K562 (cell line): Measurements from ENCODE around the gene ALOXE3. TPM values are rescaled to one million over a fixed set of nuclear protein-coding genes. Genes with fewer than 3 reads are reported as not detected.

Source experiments
- BDP1 ChIP-seq: IDR thresholded peaks from 3 replicates; pipeline ENCODE4 v1.6.1; 2011; ENCODE audit not compliant: insufficient read length, insufficient read depth
- BHLHE40 ChIP-seq: IDR thresholded peaks from 2 replicates; pipeline ENCODE4 v1.6.1; 2011; ENCODE audit warnings: low read length, improper control_type of control experiment
- EHMT2 ChIP-seq: fragments of 450-650 bp; IDR thresholded peaks from 2 replicates; pipeline ENCODE4 v1.6.1; 2018; ENCODE audit warnings: antibody characterized with exemption
- FOXM1 ChIP-seq, 2 experiments: fragments of 450-650 bp in 1 of 2; sonication (generic) in 1 of 2; formaldehyde crosslinking in 1 of 2; IDR thresholded peaks; 2 replicates each; pipeline versions ENCODE4 v1.6.1 to v1.9.0; 2017 to 2022; ENCODE audit warnings: low read depth in 2 of 2, mild to moderate bottlenecking in 2 of 2, missing genetic modification reagents in 1 of 2, moderate library complexity in 1 of 2
- GTF2E2 ChIP-seq: fragments of 200-800 bp; sonication (Bioruptor generic); IDR thresholded peaks from 2 replicates; pipeline ENCODE4 v1.6.1; 2016; ENCODE audit warnings: missing genetic modification characterization, missing compliant biosample characterization
- HDAC3 ChIP-seq: fragments of 450-650 bp; IDR thresholded peaks from 2 replicates; pipeline ENCODE4 v1.6.1; 2018; ENCODE audit warnings: borderline replicate concordance, mild to moderate bottlenecking, moderate library complexity; ENCODE audit not compliant: partially characterized antibody
- KAT7 ChIP-seq: sonication (generic); formaldehyde crosslinking; IDR thresholded peaks from 2 replicates; pipeline ENCODE4 v1.8.0; 2022; ENCODE audit warnings: missing genetic modification reagents, mild to moderate bottlenecking, borderline replicate concordance
- LEF1 ChIP-seq: fragments of 450-650 bp; IDR thresholded peaks from 2 replicates; pipeline ENCODE4 v1.6.1; 2016; ENCODE audit warnings: mild to moderate bottlenecking
- NBN ChIP-seq: fragments of 450-650 bp; IDR thresholded peaks from 2 replicates; pipeline ENCODE4 v1.6.1; 2016; ENCODE audit warnings: low read depth, mild to moderate bottlenecking
- NCOA2 ChIP-seq, 2 experiments: fragments of 450-650 bp; IDR thresholded peaks; 2 replicates each; pipeline ENCODE4 v1.6.1; 2018; ENCODE audit warnings: mild to moderate bottlenecking in 2 of 2, moderate library complexity in 1 of 2; ENCODE audit not compliant: partially characterized antibody in 2 of 2
- NONO ChIP-seq, 2 experiments: fragments of 200-400 bp in 1 of 2; fragments of 450-650 bp in 1 of 2; formaldehyde crosslinking in 1 of 2; IDR thresholded peaks; 2 replicates each; pipeline ENCODE4 v1.6.1; 2017; ENCODE audit warnings: low read depth in 2 of 2, mild to moderate bottlenecking in 2 of 2, moderate library complexity in 2 of 2, low read length in 1 of 2
- PHF8 ChIP-seq: fragments of 200-600 bp; sonication (generic); IDR thresholded peaks from 2 replicates; pipeline ENCODE4 v1.6.1; 2012; ENCODE audit warnings: mixed run types, mild to moderate bottlenecking, inconsistent platforms, low read length, moderate library complexity, borderline replicate concordance
- PRPF4 ChIP-seq: fragments of 200-400 bp; formaldehyde crosslinking; IDR thresholded peaks from one replicate; pipeline ENCODE4 v1.6.1; 2017; ENCODE audit warnings: low read length, low read depth, mild to moderate bottlenecking; ENCODE audit not compliant: insufficient read depth, poor library complexity, severe bottlenecking
- SMARCE1 ChIP-seq: fragments of 450-650 bp; IDR thresholded peaks from 2 replicates; pipeline ENCODE4 v1.7.1; 2016; ENCODE audit warnings: mild to moderate bottlenecking
- SOX6 ChIP-seq: fragments of 450-650 bp; IDR thresholded peaks from 2 replicates; pipeline ENCODE4 v1.6.1; 2014; ENCODE audit warnings: mild to moderate bottlenecking
- SRSF1 ChIP-seq: fragments of 200-400 bp; formaldehyde crosslinking; IDR thresholded peaks from 2 replicates; pipeline ENCODE4 v1.6.1; 2017; ENCODE audit warnings: mild to moderate bottlenecking, low read depth, low read length, moderate library complexity
- TAL1 ChIP-seq: fragments of 450-650 bp; IDR thresholded peaks from 2 replicates; pipeline ENCODE4 v1.6.1; 2016; ENCODE audit warnings: mild to moderate bottlenecking
- TCF15 ChIP-seq: fragments of 250-450 bp; sonication (Bioruptor Pico); IDR thresholded peaks from 2 replicates; pipeline ENCODE4 v1.8.0; 2022; ENCODE audit warnings: moderate library complexity, mild to moderate bottlenecking, inconsistent platforms
- TEAD1 ChIP-seq, 2 experiments: fragments of 450-650 bp in 1 of 2; sonication (generic) in 1 of 2; formaldehyde crosslinking; IDR thresholded peaks; 2 replicates each; pipeline versions ENCODE4 v1.4.0 to v1.8.0; 2020 to 2022; ENCODE audit warnings: mild to moderate bottlenecking in 2 of 2, missing genetic modification reagents in 1 of 2
- USF2 ChIP-seq: sonication (generic); formaldehyde crosslinking; IDR thresholded peaks from 2 replicates; pipeline ENCODE4 v1.5.0; 2020; ENCODE audit warnings: missing genetic modification reagents
- ZMIZ1 ChIP-seq, 2 experiments: fragments of 150-350 bp in 1 of 2; IDR thresholded peaks; 2 replicates each; pipeline ENCODE4 v1.6.1; 2012 to 2016; ENCODE audit warnings: low read depth in 2 of 2, low read length in 2 of 2, mild to moderate bottlenecking in 1 of 2, moderate library complexity in 1 of 2
- ZNF184 ChIP-seq: sonication (generic); formaldehyde crosslinking; IDR thresholded peaks from 2 replicates; pipeline ENCODE4 v1.5.0; 2020; ENCODE audit warnings: missing genetic modification reagents
- ZNF224 ChIP-seq: sonication (generic); formaldehyde crosslinking; IDR thresholded peaks from 2 replicates; pipeline ENCODE4 v1.8.0; 2022; ENCODE audit warnings: mild to moderate bottlenecking, missing genetic modification reagents
- ZNF282 ChIP-seq: sonication (generic); formaldehyde crosslinking; IDR thresholded peaks from 2 replicates; pipeline ENCODE4 v1.8.1; 2023; ENCODE audit warnings: missing genetic modification reagents
- ZNF444 ChIP-seq: fragments of 250-450 bp; sonication (Bioruptor Pico); IDR thresholded peaks from 2 replicates; pipeline ENCODE4 v1.4.0; 2020; ENCODE audit warnings: mild to moderate bottlenecking, moderate library complexity
- polyA plus RNA-seq, 8 experiments: library from polyadenylated mRNA; depleted of rRNA in 4 of 8; stranded (reverse) in 5 of 8; unstranded in 3 of 8; fragments of >200 nt; fragmentation: Nextera tagmentation in 2 of 8; fragmentation: Illumina TruSeq in 1 of 8; extraction: Ambion mirVana in 2 of 8; extraction: Trizol in 1 of 8; gene quantifications; 2 replicates each; pipeline versions ENCODE4 v1.2.1 to v1.2.3, GENCODE V29; 2011 to 2014; ENCODE audit warnings: inconsistent platforms in 1 of 8, missing spikeins in 1 of 8
- total RNA-seq, 7 experiments: library from RNA; depleted of rRNA in 6 of 7; stranded (reverse); fragments of >200 nt in 6 of 7; fragmentation: Illumina TruSeq in 2 of 7; extraction: Trizol in 2 of 7; gene quantifications; 2 replicates each; pipeline versions ENCODE4 v1.2.1 to v1.2.3, GENCODE V29; 2011 to 2021; ENCODE audit warnings: low replicate concordance in 1 of 7

ALOXE3 gene
- total and polyA plus RNA-seq, 9 of the 15 experiments (the other 6 are each of a cell fraction or from before 2014, with no cell fraction given): 0.04 TPM; not detected in 8

GRCh38 chr17:8062807-8063483 lies 55.4 kb downstream of the ALOXE3 start (continued):
- TF ChIP-seq HDAC3: no peak
- no peak for TF ChIP-seq ZNF224 (CRISPR knock-in tag)
- no peak for TF ChIP-seq NCOA2 (IDR thresholded peaks at IDR 0.05; ENCODE audit: partially characterized antibody in 2 of 2)
- TF ChIP-seq USF2 (CRISPR knock-in tag): no peak
- TF ChIP-seq TEAD1 (CRISPR knock-in tag; IDR thresholded peaks at IDR 0.05): no peak
- no peak for TF ChIP-seq PRPF4
- 0 out of 2 replicates have a peak, but pooled peaks have one; percentile 17 for TF ChIP-seq NBN
- TF ChIP-seq ZNF444 (CRISPR knock-in tag): no peak
- no peak for TF ChIP-seq TAL1
- TF ChIP-seq PHF8: no peak
- TF ChIP-seq ZMIZ1 (IDR thresholded peaks at IDR 0.05; ENCODE audit: low read depth in 2 of 2, low read length in 2 of 2): 0 out of 4 replicates have a peak, but pooled peaks of 1 of the 2 experiments have one; percentile 18
- no peak for TF ChIP-seq GTF2E2 (tag)
- no peak for TF ChIP-seq FOXM1 (IDR thresholded peaks at IDR 0.05; ENCODE audit: low read depth)
- TF ChIP-seq FOXM1 (CRISPR knock-in tag; IDR thresholded peaks at IDR 0.05; ENCODE audit: low read depth): no peak
- no peak for TF ChIP-seq BDP1
- TF ChIP-seq ZNF282: no peak
- no peak for TF ChIP-seq KAT7
- no peak for TF ChIP-seq ZNF184
- 0 out of 4 replicates have a peak, but pooled peaks of 1 of the 2 experiments have one; percentile 35 for TF ChIP-seq NONO (IDR thresholded peaks at IDR 0.05; ENCODE audit: low read depth in 2 of 2, low read length in 1 of 2)
- TF ChIP-seq TCF15 (CRISPR knock-in tag): no peak
- TF ChIP-seq SOX6: peak; percentile 66
- TF ChIP-seq SRSF1: no peak
- TF ChIP-seq BHLHE40: peak; percentile 8
- TF ChIP-seq SMARCE1: peak; percentile 37; the same call in 1 of the 2 replicates
- no peak for TF ChIP-seq EHMT2
- TF ChIP-seq LEF1: no peak
